Stomach (tissue), 4 donors: ENCODE measurements around the gene TJAP1.

Experiments
- CTCF ChIP-seq, 7 experiments: fragments of 450-650 bp in 4 of 7; fragments of 200-600 bp in 3 of 7; sonication (generic) in 3 of 7; IDR thresholded peaks; one replicate each; pipeline ENCODE4 v1.5.1; 2016 to 2019; ENCODE audit warnings: antibody characterized with exemption in 7 of 7, control low read depth in 2 of 7, mild to moderate bottlenecking in 1 of 7
- POLR2A ChIP-seq, 4 donors: fragments of 450-650 bp; IDR thresholded peaks; one replicate each; pipeline ENCODE4 v1.6.1; 2016; ENCODE audit warnings: antibody characterized with exemption in 4 of 4, control low read depth in 2 of 4, mild to moderate bottlenecking in 1 of 4, moderate library complexity in 1 of 4
- POLR2AphosphoS5 ChIP-seq, 3 donors: sonication (generic); formaldehyde crosslinking; IDR thresholded peaks; one replicate each; pipeline ENCODE4 v1.6.1; 2016; ENCODE audit warnings: antibody characterized with exemption in 3 of 3

GRCh38 chr6:43467752-43468151 is 9.6 kb upstream of the TJAP1 start:
- no peak for TF ChIP-seq CTCF (IDR thresholded peaks at IDR 0.05)
- no peak for TF ChIP-seq POLR2AphosphoS5 (IDR thresholded peaks at IDR 0.05)
- no peak for TF ChIP-seq POLR2A (IDR thresholded peaks at IDR 0.05)
